GM21447 (cell line): Measurements from ENCODE around the gene SIM2.

ENCODE experiments used
- ATAC-seq: cut with Tn5 transposase; IDR thresholded peaks from one replicate; pipeline ENCODE4 v1.9.1; 2021; ENCODE audit not compliant: unreplicated experiment

Gene SIM2

GRCh38 chr21:36759348-36760083, 60.6 kb downstream of the SIM2 start:
- ATAC-seq, result no peak

GRCh38 chr21:36761685-36762084, 62.8 kb downstream of the SIM2 start:
- ATAC-seq, result no peak

- no peak for ATAC-seq
Measured at GRCh38 chr21:36762642-36763041, 63.7 kb downstream of the SIM2 start.

- no peak for ATAC-seq
Measured at GRCh38 chr21:36763305-36763704, 64.4 kb downstream of the SIM2 start.

- no peak for ATAC-seq
Measured at GRCh38 chr21:36765229-36765628, 66.3 kb downstream of the SIM2 start.

- no peak for ATAC-seq
Measured at GRCh38 chr21:36766511-36766910, 67.6 kb downstream of the SIM2 start.

- ATAC-seq, result no peak
Measured at GRCh38 chr21:36767096-36767495, 68.2 kb downstream of the SIM2 start.

- no peak for ATAC-seq
Measured at GRCh38 chr21:36768496-36768895, 69.6 kb downstream of the SIM2 start.

GRCh38 chr21:36769051-36769839, 70.3 kb downstream of the SIM2 start:
- ATAC-seq, result no peak

GRCh38 chr21:36773117-36773516, 74.2 kb downstream of the SIM2 start:
- no peak for ATAC-seq

GRCh38 chr21:36773995-36774394, 75.1 kb downstream of the SIM2 start:
- no peak for ATAC-seq

GRCh38 chr21:36776981-36777617, 78.2 kb downstream of the SIM2 start:
- no peak for ATAC-seq

- ATAC-seq, result no peak
Measured at GRCh38 chr21:36780861-36781260, 81.9 kb downstream of the SIM2 start.

- no peak for ATAC-seq
Measured at GRCh38 chr21:36783612-36784374, 84.9 kb downstream of the SIM2 start.

- ATAC-seq, result no peak
Measured at GRCh38 chr21:36784947-36785346, 86.0 kb downstream of the SIM2 start.

GRCh38 chr21:36785615-36786014, 86.7 kb downstream of the SIM2 start:
- ATAC-seq, result no peak

- ATAC-seq, result no peak
Measured at GRCh38 chr21:36786186-36786585, 87.3 kb downstream of the SIM2 start.

- ATAC-seq, result no peak
Measured at GRCh38 chr21:36788120-36788638, 89.3 kb downstream of the SIM2 start.

- no peak for ATAC-seq
Measured at GRCh38 chr21:36790616-36791015, 91.7 kb downstream of the SIM2 start.

- ATAC-seq, result no peak
Measured at GRCh38 chr21:36791180-36791579, 92.3 kb downstream of the SIM2 start.
